GM19438 (cell line): Measurements from ENCODE around the gene C1QTNF12.
"Not testable (repeated sequence)": the region's sequence is repeated elsewhere in the genome, so short reads cannot be mapped to it uniquely, and the experiment has no call there.

ENCODE experiments used
- ATAC-seq: cut with Tn5 transposase; IDR thresholded peaks from one replicate; pipeline ENCODE4 v1.9.1; 2021; ENCODE audit warnings: low read depth; ENCODE audit not compliant: unreplicated experiment

Gene C1QTNF12

GRCh38 chr1:1260843-1261560, 14.5 kb upstream of the C1QTNF12 start:
- ATAC-seq: no peak

DNA sequence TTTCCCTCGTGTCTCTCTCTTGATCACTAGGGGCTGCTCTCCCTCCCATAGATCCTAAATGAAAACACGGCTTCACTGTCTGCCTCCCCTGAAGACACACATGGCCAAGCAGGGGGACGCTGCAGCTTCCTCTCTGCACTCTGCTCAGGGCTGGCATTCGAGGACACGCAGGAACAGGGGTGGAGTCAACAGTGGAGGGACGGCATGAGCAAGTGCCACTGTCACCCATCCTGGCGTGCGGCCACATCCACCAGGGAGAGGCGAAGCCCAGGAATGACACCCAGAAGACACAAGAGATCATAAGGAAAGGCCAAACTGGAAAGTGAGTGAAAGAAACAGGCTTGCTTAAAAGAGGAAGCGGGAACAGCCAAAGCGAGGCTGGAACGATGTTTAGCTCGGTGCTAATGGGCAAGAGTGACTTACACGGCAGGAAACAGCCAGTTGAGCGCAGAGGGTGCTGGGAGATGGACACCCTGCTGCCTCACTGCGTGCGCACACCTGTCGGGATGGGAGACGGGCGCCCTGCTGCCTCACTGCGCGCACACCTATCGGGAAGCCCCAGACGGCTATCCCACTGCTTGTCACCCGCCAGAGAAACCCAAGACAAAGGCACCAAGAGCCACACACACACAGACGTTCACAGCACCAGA, 13.6 kb upstream of the C1QTNF12 start:
- no peak for ATAC-seq

DNA sequence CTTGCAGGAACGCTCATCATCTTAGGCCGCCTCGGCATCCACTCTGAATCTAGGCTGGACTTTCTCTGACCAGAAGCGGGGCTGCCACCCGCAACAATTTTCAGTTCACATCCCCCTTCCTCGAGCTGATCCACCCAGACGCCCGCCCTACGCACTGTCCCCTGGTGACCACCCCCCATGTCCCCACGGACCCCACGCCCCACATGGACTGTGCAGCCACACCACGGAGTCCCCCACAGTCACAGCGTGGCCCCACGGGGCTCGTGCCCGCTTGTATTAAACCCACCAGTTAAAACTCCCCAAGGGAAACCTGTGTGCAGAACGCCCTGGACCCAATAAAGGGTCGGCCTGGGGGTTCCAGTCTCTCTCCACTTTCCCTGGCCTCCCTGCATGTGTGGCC, 13.0 kb upstream of the C1QTNF12 start:
- ATAC-seq: no peak

- ATAC-seq: no peak
These were observed 12.6 kb upstream of the C1QTNF12 start for GRCh38 chr1:1259119-1259488.

DNA sequence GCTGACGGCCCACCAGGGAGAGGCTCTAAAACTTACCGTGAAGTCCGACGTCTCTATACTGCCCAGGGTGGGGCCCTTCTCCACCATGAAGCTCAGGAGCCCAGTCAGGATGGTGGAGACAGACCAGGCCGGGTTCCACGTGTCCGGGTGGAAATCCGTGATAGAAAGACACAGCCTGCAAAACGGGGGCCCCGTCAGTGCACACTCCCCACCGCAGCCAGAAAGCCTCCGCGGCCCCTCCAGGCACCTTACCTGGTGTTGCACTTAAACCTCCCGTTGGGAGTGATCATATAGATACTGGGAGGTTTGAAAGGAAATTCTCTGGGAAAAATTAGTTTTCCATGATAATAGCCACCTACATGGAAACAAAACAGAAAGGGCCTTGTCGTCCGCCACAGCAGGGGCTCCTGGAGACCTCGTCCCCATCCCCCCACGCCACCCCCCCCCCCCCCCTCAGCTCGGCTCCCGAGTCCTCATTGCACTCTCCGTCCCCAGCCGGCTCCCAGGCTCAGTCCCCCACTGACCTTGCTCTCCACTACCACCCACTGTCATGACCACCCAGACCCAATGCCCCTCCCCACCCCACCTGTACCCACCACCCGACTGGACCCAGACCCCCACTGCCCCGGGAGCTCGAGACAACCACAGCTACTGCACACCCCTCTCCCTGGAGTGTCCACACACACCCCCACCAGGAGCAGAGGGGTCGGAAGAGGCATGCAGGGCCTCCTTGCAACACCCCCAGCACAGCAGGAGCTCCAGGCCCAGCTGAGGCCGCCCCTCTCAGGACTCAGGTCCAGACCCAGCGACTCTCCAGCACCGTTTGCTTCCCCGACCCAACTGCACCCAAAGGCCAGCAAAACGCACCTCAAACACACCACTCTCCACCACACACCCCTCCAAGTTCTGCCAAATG, 10.7 kb upstream of the C1QTNF12 start:
- ATAC-seq: no peak

DNA sequence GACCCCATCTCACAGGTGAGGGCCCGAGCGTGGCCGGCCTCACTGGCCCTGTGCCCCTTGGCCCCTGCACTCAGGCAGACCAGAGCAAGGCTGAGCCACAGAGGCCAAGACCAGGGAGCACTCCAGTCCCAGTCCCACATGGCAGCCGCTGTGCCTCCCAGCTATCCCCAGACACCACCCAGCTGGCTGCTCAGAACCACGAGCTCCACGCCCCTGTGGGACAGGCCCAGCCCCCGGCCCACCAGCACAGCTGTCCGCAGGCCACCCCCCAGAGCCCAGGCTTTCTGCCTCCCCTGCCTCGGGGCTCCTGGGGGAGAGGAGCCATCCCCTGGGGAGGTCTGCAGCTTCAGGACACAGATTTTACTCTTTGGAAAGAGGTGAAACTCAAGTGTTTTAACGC, 9.1 kb upstream of the C1QTNF12 start:
- ATAC-seq: no peak

GRCh38 chr1:1255078-1255477, 8.6 kb upstream of the C1QTNF12 start:
- no peak for ATAC-seq

DNA sequence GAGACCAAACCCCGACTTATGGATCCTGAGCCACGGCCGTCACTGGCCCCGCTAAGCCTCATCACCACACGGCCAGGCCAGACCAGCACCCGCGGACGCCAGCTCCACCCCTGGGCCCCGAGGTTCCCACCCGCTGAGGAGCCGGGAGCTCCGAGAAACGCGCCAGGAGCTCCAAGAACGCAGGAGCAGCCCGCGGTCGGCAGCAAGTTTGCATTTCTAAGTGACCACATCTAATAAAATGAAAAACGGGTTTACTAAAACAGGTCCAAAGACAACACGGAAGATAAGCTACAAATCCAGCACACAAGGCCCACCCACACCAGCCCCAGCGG, 8.1 kb upstream of the C1QTNF12 start:
- no peak for ATAC-seq

- ATAC-seq: no peak
These were observed 7.6 kb upstream of the C1QTNF12 start for GRCh38 chr1:1253972-1254666.

- ATAC-seq: no peak
These were observed 6.8 kb upstream of the C1QTNF12 start for GRCh38 chr1:1253314-1253713.

GRCh38 chr1:1250786-1251284, 4.3 kb upstream of the C1QTNF12 start:
- ATAC-seq: no peak

DNA sequence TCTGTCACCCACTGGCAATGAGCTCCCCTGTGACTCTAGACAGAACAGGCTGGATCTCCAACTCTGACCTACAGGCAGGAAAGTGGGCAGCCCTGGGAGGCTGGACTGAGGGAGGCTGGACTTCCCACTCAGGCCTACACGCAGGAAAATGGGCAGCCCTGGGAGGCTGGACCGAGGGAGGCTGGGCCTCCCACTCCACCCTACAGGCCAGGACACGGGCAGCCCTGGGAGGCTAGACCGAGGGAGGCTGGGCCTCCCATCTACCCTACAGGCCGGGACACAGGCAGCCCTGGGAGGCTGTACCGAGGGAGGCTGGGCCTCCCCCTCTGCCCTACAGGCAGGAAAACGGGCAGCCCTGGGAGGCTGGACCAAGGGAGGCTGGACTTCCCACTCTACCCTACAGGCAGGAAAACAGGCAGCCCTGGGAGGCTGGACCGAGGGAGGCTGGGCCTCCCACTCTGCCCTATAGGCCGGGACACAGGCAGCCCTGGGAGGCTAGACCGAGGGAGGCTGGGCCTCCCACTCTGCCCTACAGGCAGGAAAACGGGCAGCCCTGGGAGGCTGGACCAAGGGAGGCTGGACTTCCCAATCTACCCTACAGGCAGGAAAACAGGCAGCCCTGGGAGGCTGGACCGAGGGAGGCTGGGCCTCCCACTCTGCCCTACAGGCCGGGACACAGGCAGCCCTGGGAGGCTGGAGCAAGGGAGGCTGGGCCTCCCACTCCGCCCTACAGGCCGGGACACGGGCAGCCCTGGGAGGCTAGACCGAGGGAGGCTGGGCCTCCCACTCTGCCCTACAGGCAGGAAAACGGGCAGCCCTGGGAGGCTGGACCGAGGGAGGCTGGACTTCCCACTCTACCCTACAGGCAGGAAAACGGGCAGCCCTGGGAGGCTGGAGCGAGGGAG, 1.7 kb upstream of the C1QTNF12 start:
- ATAC-seq: not testable (repeated sequence)

DNA sequence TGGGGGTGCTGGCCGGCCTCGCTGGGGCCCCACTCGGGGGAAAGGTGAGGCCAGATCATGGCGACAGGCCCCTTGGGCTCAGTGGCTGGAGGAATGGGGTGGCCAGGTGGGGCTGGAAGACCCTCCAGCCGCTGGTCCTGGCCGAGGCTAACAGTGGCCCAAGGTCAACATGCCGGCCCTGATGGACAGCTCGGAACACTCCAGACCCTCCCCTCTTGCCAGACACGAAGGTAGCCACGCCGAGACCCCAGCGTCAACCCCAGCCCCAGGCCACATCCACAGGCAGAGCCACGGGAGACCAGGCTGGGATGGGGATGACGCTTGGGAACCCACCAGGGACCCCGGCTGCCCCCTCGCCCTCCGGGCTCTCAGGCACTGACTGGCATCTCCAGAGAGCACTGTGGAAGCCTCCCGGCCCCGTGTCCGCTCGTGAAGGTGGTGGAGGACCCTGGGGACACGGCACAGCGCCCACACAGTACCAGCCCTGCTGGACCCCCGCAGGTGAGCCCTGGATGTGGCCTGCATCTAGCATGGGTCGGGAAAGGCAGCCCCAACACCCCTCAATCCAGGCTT, 905 bp upstream of the C1QTNF12 start:
- ATAC-seq: no peak

GRCh38 chr1:1245817-1246576, 525 bp downstream of the C1QTNF12 start:
- ATAC-seq: no peak

DNA sequence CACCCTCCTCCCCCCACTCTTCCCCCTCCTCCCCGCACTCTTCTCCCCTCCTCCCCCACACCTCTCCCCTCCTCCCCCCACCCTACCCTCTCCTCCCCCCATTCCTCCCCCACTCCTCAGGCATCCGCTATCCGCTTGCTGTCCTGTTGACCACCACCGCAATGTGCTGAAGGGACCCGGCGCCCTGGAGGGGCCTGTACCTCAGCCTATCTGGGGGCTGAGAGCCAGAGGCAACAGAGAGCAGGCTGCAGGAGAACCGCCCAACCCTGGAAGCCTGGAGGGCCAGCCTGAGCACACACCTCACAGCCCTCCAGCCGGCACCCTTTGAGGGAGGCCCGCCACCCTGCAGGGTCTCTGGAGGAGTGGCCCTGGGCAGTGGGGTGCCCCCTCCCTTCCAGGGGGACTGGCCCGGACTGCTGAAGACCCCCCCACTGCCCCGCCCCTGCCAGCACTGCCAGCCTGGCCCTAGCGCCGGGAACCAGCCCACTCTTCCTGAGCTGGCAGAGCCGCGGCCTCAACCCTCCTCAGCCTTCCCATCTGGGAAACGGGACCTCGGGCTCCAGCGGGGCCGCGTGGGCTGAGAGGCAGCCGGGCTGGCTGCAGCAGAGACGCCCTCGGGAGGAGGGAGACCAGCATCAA, 1.2 kb downstream of the C1QTNF12 start:
- ATAC-seq: no peak

DNA sequence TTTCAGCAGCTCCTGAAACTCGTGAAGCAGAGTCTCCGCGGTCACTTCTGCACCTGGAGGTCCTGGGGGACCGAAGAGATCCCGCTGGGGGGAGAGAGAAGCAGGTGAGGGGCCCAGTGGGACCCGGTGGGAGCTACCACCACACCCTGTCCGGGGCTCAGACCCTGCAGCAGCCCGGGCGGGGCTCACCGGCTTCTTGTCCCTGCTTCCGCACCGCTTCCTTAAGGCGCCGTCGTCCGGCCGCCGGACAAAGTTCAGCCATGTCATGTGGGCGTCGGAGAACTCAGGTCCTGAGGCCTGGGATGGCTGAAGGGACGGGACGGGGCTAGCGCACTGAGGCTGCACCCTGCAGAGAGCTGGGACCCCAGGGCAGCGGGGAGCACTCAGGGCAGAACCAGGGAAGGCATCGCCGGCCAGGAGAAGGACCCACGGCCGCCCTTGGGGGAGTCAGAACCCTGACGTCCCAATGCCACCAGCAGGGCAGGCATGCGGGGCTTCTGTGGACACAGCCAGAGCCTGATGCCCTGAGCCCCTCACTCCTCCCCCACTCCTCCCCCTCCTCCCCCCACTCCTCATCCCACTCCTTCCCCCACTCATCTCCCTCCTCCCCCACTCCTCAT, 2.2 kb downstream of the C1QTNF12 start:
- no peak for ATAC-seq

DNA sequence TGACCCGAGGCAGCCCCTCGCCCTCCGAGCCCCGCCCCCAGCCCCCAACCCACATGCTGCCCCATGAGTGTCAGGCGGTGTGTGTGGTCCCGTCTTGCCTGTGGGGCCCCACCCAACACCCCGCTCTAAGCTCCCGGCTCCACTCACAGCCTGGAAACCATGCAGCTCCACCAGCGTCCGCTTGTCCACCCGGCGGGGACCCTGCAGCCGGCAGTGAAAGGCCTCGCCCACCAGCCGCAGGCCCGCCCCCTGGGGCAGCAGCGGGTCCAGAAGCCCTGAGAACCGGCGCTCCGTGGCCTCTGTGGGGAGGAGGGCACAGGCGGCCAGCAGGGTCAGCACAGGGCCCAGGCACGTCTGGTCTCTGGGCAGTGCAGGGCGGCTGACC, 2.7 kb downstream of the C1QTNF12 start:
- ATAC-seq: no peak

DNA sequence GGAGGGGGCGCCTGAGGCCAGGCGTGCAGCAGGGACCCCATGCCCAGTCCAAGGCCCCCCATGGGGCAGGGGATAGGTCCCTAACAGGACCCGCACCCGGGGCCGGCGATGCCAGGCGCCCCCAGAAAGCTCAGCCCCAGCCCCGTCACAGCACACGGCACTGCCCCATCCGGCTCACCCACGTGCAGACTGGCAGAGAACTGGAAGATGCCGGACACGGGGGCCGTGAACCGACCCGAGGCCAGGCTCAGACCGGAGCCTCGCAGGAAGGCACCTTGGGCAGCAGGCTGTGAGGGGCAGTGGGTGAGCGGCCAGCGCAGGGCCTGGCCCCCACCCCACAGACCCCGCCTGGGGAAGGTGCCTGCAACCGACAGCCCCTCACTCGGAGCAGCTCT, 3.3 kb downstream of the C1QTNF12 start:
- no peak for ATAC-seq
